HG02610 (cell line): Measurements from ENCODE around the gene PLEK2.
"Not testable (repeated sequence)": the region's sequence is repeated elsewhere in the genome, so short reads cannot be mapped to it uniquely, and the experiment has no call there.

ENCODE experiments used
- ATAC-seq: cut with Tn5 transposase; IDR thresholded peaks from one replicate; pipeline ENCODE4 v1.9.1; 2021; ENCODE audit warnings: mild to moderate bottlenecking, moderate library complexity; ENCODE audit not compliant: unreplicated experiment

Gene PLEK2

GRCh38 chr14:67411820-67412421 is at the start of gene PLEK2:
TSS of gene PLEK2 (minus strand) at chr14:67412165. CDS start at chr14:67412059, 106 bp downstream.
- no peak for ATAC-seq

DNA sequence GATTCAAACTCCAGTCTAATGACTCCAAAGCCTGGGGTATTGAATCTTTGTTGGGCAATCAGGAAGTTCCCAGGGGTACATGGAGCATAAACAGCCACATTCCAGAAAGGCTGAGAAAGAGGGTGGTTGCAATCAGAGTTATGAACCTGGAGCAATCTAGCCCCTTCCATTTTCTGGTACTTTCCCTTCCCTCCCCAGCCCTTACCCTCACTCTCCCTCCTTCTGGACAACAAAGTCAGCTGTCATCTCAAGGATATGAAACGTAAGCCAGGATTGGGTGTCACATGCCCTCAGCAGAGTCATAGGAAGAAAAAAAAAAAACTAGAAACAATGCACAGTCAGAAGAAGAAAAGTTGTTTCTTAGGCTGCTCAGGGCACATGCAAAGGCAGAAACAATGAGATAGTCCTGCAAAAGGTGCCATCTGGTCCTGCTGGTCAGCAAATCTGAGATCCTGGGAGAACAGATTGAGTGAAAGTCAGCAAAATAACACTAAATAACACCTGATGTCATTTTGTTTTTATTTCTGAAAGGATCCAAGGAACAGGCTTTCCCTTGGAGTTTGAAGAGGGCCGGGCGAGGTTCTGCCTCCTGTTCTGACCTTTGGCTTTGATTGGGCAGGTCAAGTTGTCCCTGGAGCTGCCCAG is 49.5 kb upstream of the PLEK2 start:
- no peak for ATAC-seq

DNA sequence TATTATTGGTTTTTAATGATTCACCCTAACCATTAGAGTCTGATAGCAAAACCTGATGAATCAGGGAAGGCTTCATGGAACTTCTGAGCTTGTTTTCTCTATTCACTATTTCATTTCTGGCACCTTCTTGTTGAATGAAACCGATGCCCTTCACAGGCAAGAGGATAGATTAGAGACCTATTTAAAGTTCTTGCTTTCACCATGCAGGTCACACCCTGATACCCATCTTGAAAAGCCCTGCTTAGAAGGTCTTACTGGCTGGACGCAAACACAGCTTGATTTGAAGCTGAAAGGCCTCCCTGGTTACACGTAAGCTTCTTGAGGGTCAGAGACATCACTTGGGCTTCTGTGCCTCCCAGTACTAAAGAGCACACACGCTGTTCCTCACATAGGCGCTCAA is 47.4 kb upstream of the PLEK2 start:
- no peak for ATAC-seq

GRCh38 chr14:67457782-67458181 is 45.8 kb upstream of the PLEK2 start:
- no peak for ATAC-seq

- ATAC-seq = no peak
Measured at GRCh38 chr14:67456732-67457131, 44.8 kb upstream of the PLEK2 start.

GRCh38 chr14:67453575-67454300 is 41.8 kb upstream of the PLEK2 start:
- no peak for ATAC-seq

DNA sequence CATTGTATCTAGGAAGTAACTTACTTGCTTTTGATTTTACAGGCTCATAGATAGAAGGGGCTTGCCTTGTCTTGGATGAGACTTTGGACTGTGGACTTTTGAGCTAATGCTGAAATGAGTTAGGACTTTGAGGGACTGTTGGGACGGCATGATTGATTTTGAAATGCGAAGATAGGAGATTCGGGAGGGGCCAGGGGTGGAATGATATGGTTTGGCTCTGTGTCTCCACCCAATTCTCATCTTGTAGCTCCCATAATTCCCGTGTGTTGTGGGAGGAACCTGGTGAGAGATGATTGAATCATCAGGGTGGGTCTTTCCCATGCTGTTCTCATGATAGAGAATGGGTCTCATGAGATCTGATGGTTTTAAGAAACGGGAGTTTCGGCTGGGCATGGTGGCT is 39.7 kb upstream of the PLEK2 start:
- not testable (repeated sequence) for ATAC-seq

DNA sequence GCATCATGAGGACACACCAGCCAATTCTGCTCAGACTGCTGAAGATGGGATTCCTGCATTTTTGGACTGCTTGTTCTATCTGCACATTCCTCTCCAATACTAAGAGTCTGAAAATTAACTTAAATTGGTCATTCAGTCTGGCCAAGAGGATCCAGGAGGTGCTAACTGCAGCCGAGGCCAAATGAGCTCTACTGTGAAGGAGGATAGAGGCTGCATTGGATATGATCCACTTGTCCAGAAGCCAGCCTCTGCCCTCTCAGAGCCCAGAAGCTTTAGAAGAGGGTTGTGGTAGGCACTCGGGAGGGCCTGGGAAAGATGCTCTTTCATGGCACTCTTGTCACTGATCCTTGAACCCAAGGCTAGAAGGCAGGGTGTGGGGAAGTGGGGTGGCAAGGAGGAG is 37.1 kb upstream of the PLEK2 start:
- no peak for ATAC-seq

DNA sequence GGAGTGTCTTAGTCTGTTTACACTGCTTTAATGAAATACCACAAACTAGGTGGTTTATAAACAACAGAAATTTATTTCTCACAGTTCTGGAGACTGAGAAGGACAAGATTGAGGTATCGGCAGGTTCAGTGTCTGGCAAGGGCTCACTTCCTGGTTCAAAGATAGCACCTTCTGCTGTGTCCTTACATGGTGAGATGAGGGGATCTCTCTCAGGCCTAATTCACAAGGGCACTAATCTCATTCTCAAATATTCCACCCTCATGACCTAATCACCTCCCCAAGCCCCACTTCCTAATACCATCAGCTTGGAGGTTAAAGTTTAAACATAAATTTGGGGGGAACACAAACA is 35.0 kb upstream of the PLEK2 start:
- no peak for ATAC-seq

DNA sequence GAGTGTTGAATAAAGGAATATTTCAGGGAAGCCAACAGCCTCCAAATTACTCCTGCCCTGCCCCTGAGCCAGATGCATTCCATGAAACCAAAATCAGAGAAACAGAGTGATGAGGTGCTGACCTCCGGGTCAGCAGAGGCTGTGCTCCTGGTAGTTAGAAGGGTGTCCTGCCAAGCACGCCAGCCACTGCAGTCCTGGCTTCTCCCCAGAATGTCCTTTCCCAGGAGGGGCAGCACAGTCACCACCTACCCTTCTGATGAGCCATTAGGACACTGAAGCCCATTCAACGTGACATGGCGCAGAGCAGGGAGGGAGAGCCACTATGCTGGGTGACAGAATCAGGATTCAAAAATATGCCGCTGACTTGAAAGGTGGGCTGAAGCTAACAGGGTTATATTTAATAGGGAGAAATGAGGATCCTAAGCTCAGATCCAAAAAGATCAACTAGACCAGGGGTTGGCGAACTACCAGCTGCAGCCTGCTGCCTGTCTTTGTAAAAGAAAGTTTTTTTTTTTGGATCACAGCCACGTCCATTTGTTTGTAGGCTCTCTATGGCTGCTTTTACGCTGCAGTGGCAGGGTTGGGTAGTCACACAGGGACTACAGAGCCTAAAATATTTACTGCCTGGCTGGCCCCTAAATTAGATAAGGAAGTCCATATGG is 34.5 kb upstream of the PLEK2 start:
- ATAC-seq = no peak

- ATAC-seq = no peak
Measured at GRCh38 chr14:67444395-67444794, 32.4 kb upstream of the PLEK2 start.

GRCh38 chr14:67442139-67442906 is 30.4 kb upstream of the PLEK2 start:
- ATAC-seq = no peak

DNA sequence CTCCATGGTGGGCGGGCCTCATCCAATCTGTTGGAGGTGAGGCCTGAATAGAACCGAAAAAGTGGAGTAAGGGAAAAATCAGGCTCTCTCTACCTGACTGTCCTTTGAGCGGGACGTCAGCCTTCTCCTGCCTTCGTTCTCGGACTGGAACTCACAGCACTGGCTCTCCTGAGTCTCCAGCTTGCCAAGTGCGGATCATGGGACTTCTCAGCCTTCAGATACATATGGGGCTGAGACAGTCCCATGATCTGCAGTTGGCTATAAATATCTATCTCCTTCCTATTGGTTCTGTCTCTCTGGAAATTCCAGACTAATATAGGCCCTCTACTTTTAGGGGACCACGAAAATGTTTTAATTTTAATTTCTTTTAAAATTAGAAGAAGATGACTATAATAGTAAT is 29.7 kb upstream of the PLEK2 start:
- no peak for ATAC-seq

GRCh38 chr14:67441256-67441655 is 29.3 kb upstream of the PLEK2 start:
- no peak for ATAC-seq

DNA sequence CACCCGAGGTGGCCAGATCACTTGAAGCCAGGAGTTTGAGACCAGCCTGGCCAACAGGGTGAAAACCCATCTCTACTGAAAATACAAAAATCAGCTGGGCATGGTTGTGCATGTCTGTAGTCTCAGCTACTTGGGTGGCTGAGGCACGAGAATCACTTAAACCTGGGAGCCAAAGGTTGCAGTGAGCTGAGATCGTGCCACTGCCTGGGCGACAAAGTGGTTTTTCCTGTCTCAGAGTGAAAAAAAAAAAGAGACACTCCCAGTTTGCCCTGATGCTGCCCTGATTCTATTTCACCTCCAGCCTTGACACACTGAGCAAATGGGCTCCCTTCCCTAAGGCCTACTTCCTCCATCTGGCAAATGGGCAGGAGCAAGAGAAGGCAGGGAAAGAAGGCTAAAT is 28.5 kb upstream of the PLEK2 start:
- no peak for ATAC-seq

DNA sequence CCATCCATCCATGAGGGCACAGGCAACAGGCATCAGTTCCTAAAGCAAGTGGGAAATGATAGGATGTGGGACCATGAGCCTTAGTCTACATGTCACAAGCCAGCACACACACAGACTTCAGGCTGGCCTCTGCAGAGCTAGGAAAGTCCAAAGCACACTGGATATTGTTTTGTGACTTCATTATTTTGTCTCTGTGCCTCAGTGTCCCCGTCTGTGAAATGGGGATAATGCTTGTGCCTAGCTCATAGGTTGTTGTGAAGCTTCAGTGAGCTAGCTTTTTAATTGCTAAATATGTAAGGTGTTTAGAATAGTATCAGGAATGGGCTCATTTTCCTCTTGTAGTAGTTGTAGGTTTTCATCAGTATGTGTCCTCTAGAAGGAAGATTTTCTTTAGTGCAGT is 27.0 kb upstream of the PLEK2 start:
- ATAC-seq = no peak

GRCh38 chr14:67436006-67436866 is 24.3 kb upstream of the PLEK2 start:
- ATAC-seq = no peak

DNA sequence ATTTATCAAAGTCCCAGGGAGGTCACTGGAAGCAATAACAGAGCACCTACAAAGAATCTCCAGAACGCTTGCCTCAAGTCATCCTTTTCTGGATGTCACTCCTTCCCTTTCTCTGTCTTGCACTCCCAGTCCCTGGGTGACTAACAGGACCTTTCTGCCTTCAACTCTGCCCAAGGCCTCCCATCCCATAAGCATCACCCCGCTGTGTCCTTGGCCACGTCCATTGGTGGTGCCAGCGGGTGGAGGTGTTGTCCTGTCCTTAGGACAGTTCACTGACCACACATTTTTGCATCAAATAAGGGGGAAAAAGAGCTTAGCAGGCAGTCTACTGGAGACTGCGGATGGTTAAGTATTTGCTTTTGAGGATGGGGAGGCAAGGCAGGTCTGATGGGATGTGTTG is 23.6 kb upstream of the PLEK2 start:
- no peak for ATAC-seq

DNA sequence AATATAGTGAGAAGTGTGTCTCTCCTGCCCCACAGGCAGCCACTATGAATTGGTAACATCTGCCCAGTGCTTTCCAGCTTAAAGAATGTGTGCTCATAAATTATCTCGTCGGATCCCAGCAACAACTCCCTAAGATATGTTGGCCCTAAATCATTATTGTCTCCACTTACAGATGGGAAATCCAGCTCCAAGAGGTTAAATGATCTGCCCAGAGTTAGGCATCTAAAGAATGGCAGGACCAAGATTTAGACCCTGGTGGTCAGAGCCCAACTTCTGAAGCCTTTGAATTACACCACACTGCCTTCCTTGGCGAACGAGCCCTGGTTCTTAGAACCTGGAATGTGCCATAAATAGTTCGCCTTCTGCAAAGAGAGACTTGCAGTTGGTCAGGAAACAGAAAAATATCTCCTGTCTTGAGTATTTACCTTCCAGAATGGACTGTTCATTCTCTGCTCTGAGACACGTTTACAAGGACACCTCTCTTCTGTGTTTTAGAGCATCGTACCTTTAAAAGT is 20.1 kb upstream of the PLEK2 start:
- no peak for ATAC-seq
